Loucy (cell line): ENCODE measurements around the gene TNS2.
"Not testable (repeated sequence)": the region's sequence is repeated elsewhere in the genome, so short reads cannot be mapped to it uniquely, and the experiment has no call there.

ENCODE experiments used
- H2AFZ ChIP-seq: fragments of 200-600 bp; sonication (generic); 2 replicates; pipeline ENCODE4 v1.6.0; 2016; ENCODE audit warnings: antibody characterized with exemption, mild to moderate bottlenecking, low read length, moderate library complexity
- H3F3A ChIP-seq: fragments of 200-600 bp; 2 replicates; pipeline ENCODE4 v1.6.0; 2016; ENCODE audit warnings: antibody characterized with exemption, low read depth, mild to moderate bottlenecking
- H3K27me3 ChIP-seq: fragments of 200-600 bp; sonication (generic); 2 replicates; pipeline ENCODE4 v1.6.1; 2014; ENCODE audit warnings: low read length, mild to moderate bottlenecking; ENCODE audit not compliant: insufficient read depth, poor library complexity, severe bottlenecking
- H3K36me3 ChIP-seq: fragments of 200-600 bp; sonication (generic); 2 replicates; pipeline ENCODE4 v1.6.1; 2016; ENCODE audit warnings: low read length; ENCODE audit not compliant: insufficient read depth
- H3K4me1 ChIP-seq: fragments of 200-600 bp; sonication (generic); 2 replicates; pipeline ENCODE4 v1.5.1; 2014; ENCODE audit warnings: low read length, mild to moderate bottlenecking; ENCODE audit not compliant: insufficient read depth, poor library complexity, severe bottlenecking
- H3K4me2 ChIP-seq: fragments of 200-600 bp; sonication (generic); 2 replicates; pipeline ENCODE4 v1.6.0; 2014; ENCODE audit warnings: antibody characterized with exemption, low read length, low read depth, mild to moderate bottlenecking; ENCODE audit not compliant: poor library complexity, severe bottlenecking
- H3K4me3 ChIP-seq: fragments of 200-600 bp; sonication (generic); 2 replicates; pipeline ENCODE4 v1.5.1; 2014; ENCODE audit warnings: low read length, mild to moderate bottlenecking, mixed read lengths; ENCODE audit not compliant: poor library complexity, severe bottlenecking
- H3K79me2 ChIP-seq: fragments of 200-600 bp; sonication (generic); 2 replicates; pipeline ENCODE4 v1.6.1; 2014; ENCODE audit warnings: low read length; ENCODE audit not compliant: insufficient read depth
- H3K9ac ChIP-seq: fragments of 200-600 bp; sonication (generic); 2 replicates; pipeline ENCODE4 v1.6.0; 2014; ENCODE audit warnings: mild to moderate bottlenecking, low read depth, low read length, moderate library complexity; ENCODE audit not compliant: poor library complexity, severe bottlenecking
- H3K9me2 ChIP-seq: fragments of 200-600 bp; sonication (generic); replicated peaks from 2 replicates; pipeline ENCODE4 v1.6.1; 2016; ENCODE audit warnings: low read depth, low read length, mixed read lengths
- H3K9me3 ChIP-seq: fragments of 200-600 bp; sonication (generic); 2 replicates; pipeline ENCODE4 v1.6.1; 2014; ENCODE audit warnings: mild to moderate bottlenecking, antibody characterized with exemption, low read length, low read depth; ENCODE audit not compliant: insufficient read depth
- H4K20me1 ChIP-seq: fragments of 200-600 bp; sonication (generic); 2 replicates; pipeline ENCODE4 v1.6.0; 2014; ENCODE audit warnings: antibody characterized with exemption, low read length, mild to moderate bottlenecking; ENCODE audit not compliant: insufficient read depth, poor library complexity, severe bottlenecking
- EZH2phosphoT487 ChIP-seq: fragments of 200-600 bp; IDR thresholded peaks from 2 replicates; pipeline ENCODE4 v1.6.1; 2018; ENCODE audit warnings: antibody characterized with exemption, mild to moderate bottlenecking, moderate library complexity, borderline replicate concordance
- TF ChIP-seq, protein P1 (sequence below): fragments of 200-600 bp; sonication (generic); conservative IDR thresholded peaks from 2 replicates; pipeline ENCODE4 v1.5.1; 2014; ENCODE audit warnings: mild to moderate bottlenecking, antibody characterized with exemption, low read length

TNS2 gene

GRCh38 chr12:53007343-53007742, 42.5 kb upstream of the TNS2 start:
- H4K20me1 ChIP-seq = peaks cover 59% of the 10 kb centered on the region
- no peak overlapping the region for H2AFZ ChIP-seq

DNA sequence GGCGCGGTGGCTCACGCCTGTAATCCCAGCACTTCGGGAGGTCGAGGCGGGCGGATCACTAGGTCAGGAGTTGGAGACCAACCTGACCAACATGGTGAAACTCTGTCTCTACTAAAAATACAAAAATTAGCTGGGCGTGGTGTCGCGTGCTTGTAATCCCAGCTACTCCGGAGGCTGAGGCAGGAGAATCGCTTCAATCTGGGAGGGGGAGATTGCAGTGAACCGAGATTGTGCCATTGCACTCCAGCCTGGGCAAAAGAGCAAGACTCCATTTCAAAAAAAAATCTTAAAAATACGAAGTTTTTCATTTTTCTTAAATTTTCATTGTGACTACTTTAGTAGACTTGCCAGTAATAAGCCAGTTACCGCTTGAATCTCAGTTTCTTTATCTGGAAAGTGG, 41.1 kb upstream of the TNS2 start:
- H3K4me3 ChIP-seq = peak overlapping the region; percentile 97
- peaks cover 85% of the 10 kb centered on the region for H3K79me2 ChIP-seq
- H3K4me2 ChIP-seq = peak overlapping the region; percentile 96
- not testable (repeated sequence) for H3K27me3 ChIP-seq, H3F3A ChIP-seq, H2AFZ ChIP-seq, H3K9me3 ChIP-seq, H3K9me2 ChIP-seq, H3K36me3 ChIP-seq
- H3K4me1 ChIP-seq = peaks cover 67% of the 10 kb centered on the region
- peak overlapping the region; percentile 97 for H3K9ac ChIP-seq
- peaks cover 69% of the 10 kb centered on the region for H4K20me1 ChIP-seq

More at GRCh38 chr12:53007343-53007742, 42.5 kb upstream of the TNS2 start:
- H3K9me2 ChIP-seq = no peaks in the 10 kb centered on the region
- H3F3A ChIP-seq = peaks cover 2% of the 10 kb centered on the region; the same call in 1 of the 2 replicates
- H3K9ac ChIP-seq = peak overlapping the region; percentile 97
- H3K4me3 ChIP-seq = peak overlapping the region; percentile 97
- H3K79me2 ChIP-seq = peaks cover 71% of the 10 kb centered on the region
- H3K27me3 ChIP-seq = no peaks in the 10 kb centered on the region
- peak overlapping the region; percentile 96 for H3K4me2 ChIP-seq
- TF ChIP-seq EZH2phosphoT487 = no peak
- TF ChIP-seq, protein P1, sequence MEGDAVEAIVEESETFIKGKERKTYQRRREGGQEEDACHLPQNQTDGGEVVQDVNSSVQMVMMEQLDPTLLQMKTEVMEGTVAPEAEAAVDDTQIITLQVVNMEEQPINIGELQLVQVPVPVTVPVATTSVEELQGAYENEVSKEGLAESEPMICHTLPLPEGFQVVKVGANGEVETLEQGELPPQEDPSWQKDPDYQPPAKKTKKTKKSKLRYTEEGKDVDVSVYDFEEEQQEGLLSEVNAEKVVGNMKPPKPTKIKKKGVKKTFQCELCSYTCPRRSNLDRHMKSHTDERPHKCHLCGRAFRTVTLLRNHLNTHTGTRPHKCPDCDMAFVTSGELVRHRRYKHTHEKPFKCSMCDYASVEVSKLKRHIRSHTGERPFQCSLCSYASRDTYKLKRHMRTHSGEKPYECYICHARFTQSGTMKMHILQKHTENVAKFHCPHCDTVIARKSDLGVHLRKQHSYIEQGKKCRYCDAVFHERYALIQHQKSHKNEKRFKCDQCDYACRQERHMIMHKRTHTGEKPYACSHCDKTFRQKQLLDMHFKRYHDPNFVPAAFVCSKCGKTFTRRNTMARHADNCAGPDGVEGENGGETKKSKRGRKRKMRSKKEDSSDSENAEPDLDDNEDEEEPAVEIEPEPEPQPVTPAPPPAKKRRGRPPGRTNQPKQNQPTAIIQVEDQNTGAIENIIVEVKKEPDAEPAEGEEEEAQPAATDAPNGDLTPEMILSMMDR = no peak
- no peaks in the 10 kb centered on the region for H3K9me3 ChIP-seq
- H3K4me1 ChIP-seq = peaks cover 60% of the 10 kb centered on the region
- peaks cover 8% of the 10 kb centered on the region for H3K36me3 ChIP-seq

- no peak overlapping the region for H3K9ac ChIP-seq
Measured at GRCh38 chr12:53010955-53011354, 38.9 kb upstream of the TNS2 start.

More at GRCh38 chr12:53010955-53011354, 38.9 kb upstream of the TNS2 start:
- peaks cover 60% of the 10 kb centered on the region for H3K4me1 ChIP-seq
- H3K27me3 ChIP-seq = no peaks in the 10 kb centered on the region
- H3K36me3 ChIP-seq = peaks cover 13% of the 10 kb centered on the region
- no peaks in the 10 kb centered on the region for H3K9me2 ChIP-seq
- H3K4me3 ChIP-seq = peak overlapping the region; percentile 97
- H2AFZ ChIP-seq = no peak overlapping the region
- peaks cover 87% of the 10 kb centered on the region for H4K20me1 ChIP-seq
- H3F3A ChIP-seq = no peaks in the 10 kb centered on the region
- peak overlapping the region; percentile 96 for H3K4me2 ChIP-seq
- no peaks in the 10 kb centered on the region for H3K9me3 ChIP-seq
- H3K79me2 ChIP-seq = peaks cover 96% of the 10 kb centered on the region
- TF ChIP-seq EZH2phosphoT487 = no peak
- TF ChIP-seq, protein P1 = no peak
